COLO668 (cell line): ENCODE measurements around the gene FPR2.

Experiments used
- DNase-seq: peaks from one replicate; lab custom pipeline; 2025; ENCODE audit not compliant: unreplicated experiment; lab: John Stamatoyannopoulos, UW

The FPR2 gene

DNA sequence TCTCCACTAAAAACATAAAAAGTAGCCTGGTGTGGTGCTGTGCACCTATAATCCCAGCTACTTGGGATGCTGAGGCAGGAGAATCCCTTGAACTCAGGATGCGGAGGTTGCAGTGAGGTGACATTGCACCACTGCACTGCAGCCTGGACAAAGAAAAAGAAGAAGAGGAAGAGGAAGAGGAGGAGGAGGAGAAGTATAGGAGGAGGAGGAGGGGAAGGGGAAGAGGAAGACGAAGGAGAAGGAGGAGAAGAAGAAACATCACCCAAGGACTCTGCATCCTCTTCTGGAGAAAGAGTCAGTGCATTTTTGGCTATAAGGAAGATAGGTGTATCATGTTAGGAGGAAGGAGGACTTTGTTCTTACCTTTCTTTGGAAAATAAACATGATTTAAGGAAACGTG, 21.0 kb downstream of the FPR2 start:
- DNase-seq: no peak

DNA sequence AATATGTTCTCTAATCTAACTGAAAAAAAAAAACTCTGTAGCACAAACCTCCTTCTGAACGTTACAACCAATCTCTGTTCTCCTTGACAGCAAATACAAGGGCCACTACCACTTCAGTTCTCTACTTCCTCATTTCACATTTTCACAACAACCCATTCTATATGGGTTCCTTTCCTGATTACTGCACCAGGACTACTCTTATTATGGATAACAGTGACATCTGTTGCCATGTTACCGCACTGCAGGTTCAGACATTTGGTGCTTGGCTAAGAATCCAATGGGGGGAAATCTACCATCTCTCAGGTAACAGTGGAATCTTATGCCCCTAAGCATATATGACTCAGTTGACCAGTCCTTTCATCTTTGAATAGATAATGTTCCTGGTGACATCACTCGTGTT, 22.4 kb downstream of the FPR2 start:
- DNase-seq: no peak

DNA sequence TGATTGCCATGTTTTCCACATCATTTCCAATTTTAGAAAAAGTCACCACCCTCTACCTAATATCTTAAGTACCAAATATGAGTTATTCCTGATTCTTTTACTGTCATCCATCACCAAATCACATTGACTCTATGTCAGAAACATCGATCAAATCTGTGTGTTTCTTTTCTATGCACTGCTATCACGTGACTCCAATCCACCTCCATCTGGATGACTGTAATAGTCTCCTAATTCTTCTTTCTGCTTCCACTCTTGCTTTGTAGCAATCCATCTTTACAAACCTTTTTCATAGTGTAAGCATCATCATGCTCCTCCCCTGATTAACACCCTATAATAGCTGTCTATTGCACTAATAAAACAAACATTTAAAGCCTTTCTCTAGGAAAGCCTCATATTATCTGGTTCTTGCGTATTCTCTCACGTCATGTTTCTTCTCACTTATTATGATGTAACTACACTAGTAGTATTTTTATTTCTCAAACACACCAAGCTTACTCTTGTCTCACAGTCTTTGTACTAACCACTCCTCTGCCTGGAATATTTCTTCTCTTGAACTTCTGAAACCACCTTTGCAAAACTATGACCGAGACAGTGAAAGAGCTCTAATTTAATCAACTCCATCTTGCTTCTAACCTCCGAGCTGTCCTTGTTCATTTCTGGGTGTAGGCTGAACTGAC, 23.3 kb downstream of the FPR2 start:
- no peak for DNase-seq

DNA sequence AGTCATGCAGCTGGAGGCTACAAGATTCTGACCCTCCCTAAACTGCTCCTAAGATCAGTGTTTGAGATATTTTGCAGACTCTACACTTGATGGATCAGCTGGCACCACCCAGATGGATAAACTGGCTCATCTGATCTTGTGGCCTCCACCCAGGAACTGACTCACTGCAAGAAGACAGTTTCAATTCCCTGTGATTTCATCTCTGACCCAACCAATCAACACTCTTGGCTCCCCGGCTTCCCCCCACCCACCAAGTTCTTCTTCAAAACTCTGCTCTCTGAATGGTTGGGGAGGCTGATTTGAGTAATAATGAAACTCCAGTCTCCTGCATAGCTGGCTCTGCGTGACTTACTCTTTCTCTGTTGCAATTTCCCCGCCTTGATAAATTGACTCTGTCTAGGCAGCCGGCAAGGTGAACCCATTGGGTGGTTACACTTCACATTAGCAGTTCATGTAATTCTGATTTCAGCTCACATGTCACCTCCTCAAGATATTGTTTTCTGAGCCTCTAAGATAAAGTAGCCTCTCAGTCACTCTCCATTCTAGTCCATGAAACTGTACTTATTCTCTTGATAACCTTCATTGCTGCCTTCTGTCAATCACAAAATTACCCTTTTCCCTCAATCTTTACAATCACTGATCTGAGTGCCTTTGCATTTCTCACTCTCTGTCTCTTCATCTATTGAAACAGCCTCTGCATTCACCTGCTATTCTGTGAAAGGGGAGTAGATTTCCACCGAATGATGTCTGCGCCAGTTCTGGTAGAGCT, 24.1 kb downstream of the FPR2 start:
- no peak for DNase-seq

DNA sequence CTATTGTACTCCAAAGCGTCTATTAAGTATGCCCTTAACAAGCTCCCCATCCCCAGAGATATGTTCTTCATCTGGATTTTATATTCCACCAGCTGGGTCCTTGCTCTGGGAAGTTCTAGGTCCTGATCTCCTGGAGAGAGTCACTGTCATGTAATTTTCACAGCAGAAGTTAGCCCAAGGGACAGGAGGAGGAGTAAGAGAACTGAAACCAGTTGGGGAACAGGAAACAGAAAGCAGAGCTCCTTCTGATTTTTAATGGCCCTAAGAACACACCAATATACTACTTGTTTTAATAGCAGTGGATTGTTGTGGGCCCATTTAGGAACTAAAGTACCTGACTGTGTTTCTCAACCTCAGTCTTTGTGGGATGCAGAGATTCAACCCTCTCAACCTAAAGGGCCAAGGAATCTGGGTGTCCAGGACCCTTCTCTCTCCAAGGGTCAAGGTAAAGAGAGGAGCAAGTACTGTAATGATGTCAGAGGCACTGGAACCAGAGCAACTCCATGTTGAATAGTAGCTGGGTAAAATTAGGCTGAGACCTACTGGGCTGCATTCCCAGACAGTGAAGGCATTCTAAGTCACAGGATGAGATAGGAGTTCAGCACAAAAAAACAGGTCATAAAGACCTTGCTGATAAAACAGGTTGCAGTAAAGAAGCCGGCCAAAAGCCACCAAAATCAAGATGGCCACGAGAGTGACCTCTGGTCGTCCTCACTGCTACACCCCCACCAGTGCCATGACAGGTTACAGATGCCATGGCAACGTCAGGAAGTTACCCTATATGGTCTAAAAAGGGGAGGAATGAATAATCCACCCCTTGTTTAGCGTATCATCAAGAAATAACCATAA, 25.9 kb downstream of the FPR2 start:
- DNase-seq: no peak

DNA sequence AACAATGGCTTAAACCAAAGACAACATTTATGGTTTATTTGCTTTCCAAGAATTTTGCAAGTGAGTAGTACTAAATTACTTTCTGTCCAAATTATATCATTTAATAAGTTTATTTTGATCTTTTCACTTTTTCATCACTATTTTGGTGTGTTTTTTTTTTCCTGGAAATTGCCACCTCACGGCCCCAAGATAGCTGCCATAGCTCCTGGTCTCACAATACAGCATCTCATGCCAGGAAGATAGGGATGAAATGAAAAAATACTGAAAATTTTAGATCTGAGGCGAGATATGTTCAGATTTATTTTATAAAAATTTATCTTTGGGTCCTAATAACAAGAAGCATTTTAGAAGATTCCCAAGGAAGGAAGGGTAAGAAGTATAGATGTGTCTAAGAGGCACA, 27.0 kb downstream of the FPR2 start:
- no peak for DNase-seq

DNA sequence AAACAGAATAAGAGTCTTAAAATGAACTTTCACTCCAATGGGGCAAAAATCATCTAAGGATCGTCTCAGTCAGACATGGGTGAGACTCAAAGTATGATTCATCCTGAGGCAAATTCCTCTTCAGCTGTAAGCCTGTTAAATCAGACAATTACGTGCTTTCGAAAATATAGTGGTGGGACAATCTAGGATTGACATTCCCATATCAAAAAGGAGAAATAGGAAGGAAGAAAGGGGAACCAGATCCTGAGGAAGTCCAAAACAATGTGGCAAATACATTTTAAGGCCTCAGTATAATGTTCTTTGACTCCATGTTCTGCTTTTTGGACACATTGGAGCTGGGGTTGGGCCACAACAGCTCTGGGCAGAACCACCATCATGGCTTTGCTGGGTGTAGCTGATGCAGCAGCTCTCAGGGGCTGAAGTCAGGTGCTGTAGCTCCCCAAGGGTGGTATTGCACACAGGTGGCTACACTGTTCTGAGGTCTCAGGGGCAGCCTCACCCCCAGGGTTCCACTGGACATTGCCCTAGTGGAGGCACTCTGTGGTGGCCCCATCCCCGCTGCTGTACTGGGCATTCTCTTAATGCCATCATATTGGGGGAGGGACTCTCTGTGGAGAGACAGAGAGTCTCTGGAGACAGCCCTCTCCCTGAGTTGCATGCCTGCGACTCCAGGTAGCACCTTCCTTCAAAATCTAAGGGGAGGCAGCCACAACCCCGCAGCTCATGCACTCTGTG, 28.2 kb downstream of the FPR2 start:
- no peak for DNase-seq

DNA sequence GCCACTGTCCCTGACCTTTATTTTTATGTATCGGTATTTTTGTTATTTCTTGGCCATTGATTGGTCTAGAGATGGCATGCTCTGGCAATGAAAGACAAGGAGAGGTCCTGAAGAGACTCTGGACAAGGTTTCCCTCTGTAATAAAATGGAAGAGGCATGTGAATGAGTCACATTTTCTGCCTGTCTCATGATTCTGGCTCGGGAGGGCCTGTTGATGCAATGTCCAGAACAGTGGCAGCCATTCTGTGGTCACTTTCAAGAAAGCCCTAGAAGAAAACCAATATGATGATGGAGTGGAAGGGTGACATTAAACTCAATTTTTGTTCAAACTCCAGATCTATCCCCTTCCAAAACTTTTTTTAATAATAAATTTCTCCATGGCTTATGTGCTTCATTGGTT, 32.0 kb downstream of the FPR2 start:
- DNase-seq: no peak

DNA sequence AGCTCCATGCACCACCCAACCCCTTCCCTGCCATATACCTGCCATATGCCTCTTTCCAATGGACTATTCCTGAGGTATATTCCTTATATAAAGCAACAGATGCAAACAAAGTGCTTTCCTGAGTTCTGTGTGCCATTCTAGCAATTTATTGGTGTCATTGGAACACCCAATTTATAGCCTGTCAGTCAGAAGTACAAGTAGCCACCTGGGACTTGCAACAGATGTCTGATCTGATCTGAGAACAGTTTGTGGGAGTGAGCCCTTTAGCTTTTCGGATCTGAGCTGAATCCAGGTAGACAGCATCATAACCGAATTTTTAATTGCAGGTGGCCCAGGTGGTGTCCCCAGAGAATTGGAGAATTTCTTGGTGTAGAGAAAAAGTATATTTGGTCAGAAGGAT, 33.0 kb downstream of the FPR2 start:
- DNase-seq: no peak

DNA sequence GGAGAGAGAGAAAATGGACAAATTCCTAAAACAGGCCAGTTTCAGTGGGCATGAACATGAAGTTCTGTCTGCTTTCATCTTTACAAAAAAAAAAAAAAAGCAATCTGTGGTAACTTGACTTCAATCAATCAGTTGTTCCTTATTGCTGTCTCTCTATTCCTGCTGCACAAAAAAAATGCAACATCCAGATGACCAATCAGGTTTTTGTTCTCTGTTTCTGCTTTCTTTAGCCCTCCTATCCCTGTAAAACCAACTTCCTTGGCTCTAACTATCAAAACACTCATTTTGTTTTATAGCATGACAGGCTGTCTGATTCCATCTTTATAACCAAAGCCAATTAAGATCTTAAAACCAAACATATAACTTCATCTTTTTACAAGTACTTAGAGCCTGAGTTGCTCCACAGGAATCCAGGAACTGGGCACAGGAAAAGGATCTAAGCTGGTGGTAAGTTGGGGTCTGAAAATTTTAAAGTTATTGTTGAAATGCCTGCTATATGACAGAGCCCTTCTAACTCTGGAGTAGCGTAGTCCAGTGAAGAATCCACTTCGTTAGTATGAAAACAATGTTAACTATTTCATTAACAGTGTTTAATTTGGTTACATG, 34.0 kb downstream of the FPR2 start, which contains the start of gene FPR3:
Gene FPR3 (plus strand): TSS at position 273 of the 606 bp plus-strand sequence. CDS start 28,592 bp downstream, outside the sequence.
- no peak for DNase-seq

DNA sequence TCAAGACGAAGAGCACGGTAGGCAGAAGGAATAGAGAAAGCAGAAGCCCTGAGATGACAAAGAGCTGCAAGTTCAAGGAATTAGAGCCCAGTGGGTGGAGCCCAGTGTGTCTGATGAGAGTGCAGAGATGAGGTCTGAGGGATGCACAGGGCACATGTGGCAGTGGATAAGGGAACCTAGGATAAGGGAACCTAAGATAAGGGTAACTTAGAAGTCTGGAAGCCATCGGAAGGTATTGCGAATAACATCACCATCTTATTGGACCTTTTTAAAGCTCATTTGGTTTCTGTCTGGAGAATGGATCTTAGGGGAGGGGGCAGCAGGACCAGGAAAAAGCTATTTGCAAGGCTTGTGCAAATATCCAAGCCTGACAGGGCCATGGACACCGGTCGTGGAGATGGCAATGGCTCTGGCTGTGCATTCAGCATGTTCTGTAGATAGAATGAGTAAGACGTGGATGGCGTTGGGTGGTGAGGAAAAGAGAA, 35.3 kb downstream of the FPR2 start:
- DNase-seq: no peak

DNA sequence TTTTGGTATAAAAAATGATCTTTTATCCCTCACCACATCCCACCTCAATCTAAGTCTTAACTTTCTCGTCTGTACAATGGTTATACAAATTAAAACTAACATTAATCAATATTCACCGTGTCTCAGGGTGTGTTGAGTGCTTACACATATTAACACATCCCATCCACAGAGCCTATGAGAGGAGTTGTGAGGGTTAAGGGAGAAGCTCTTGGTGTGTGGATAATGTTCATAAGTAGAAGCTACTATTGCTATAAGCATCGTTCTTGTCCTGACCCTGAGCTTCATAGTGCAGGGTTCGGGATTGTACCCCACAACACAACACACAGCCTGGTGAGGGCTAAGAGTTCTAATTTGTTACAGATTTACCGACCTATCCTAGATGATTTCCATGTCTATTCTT, 36.5 kb downstream of the FPR2 start:
- DNase-seq: no peak

DNA sequence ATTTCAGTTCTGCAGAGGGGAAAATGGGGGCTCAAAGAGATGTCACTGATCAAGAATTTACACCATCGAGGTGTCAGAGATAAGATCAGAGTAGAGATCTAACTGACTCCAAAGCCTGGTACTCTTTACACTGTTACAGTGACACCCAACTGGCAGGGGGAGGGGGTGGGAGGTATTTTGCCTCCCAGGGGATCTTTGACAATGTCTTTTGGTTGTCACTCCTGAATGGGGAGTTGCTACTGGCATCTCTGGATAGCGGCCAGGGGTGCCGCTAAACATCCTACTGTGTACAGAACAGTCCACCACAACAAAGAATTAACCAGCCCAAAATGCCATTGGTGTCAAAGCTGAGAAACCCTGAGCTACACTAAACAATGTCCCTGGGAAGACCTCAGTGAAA, 37.1 kb downstream of the FPR2 start:
- no peak for DNase-seq

DNA sequence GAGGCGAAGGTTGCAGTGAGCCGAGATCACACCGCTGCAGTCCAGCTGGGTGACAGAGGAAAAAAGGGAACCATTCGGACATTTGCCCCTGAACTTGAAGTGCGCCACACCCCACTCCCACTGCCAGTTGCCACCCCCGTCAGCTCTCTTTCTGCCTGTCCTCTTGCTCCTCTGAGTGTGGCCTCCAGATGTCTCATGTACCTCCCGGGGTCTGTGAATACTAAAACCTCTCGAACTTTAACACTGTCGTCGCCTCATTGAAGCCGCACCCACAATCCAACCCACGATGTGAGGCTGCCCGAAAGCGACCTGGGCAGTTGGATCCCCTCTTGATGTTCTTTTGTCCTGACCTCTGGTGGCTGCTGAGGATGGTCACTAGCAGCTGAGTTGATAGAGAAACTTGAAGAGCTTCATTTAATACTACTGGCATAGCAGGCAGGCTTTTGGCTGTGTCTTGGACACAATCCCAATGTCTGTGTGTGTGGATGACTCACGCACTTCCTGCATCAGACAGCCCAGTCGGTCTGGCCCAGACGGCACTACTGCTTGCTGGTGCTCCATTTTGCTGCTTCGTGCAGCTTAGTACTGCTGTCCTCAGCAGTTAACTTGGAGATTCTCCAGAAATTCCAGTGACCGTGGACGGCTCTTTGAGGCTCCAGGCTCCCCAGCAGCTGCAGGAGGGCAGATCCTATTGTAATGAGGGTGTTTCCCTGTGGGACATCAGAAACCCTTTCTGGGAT, 38.2 kb downstream of the FPR2 start:
- no peak for DNase-seq

DNA sequence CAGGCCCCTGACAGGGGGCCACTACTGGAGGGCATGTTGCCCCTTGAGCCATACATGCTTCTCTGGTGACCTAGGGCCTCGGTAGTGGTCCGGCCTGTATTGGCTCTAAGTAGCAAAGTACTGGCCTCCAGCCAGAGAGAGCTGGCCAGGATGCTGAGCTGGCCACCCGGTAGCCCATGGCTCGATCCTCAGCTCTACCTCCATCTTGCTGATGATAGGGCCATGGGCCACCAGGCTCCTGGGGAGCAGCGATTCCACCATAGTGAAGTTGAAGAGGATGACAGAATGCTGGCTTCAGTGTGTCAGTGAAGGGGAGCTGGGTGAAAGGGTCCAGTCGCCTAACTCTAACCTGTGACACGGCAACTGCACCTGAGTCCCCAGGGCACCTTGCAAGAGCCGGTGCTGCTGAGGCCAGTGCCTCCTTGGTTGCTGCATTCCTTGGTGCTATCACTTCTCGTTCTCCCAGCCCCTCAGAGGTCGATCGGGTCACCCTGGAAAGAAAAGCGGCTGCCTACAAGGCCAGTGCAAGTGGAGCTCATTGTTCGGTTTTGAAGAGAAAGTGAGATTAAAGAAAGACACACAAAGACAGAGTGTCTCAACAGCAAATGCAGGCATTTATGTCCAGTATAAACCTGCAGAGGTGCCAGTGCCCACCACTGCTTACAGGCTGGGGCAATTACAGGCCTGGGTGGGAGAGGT, 38.9 kb downstream of the FPR2 start:
- DNase-seq: no peak

DNA sequence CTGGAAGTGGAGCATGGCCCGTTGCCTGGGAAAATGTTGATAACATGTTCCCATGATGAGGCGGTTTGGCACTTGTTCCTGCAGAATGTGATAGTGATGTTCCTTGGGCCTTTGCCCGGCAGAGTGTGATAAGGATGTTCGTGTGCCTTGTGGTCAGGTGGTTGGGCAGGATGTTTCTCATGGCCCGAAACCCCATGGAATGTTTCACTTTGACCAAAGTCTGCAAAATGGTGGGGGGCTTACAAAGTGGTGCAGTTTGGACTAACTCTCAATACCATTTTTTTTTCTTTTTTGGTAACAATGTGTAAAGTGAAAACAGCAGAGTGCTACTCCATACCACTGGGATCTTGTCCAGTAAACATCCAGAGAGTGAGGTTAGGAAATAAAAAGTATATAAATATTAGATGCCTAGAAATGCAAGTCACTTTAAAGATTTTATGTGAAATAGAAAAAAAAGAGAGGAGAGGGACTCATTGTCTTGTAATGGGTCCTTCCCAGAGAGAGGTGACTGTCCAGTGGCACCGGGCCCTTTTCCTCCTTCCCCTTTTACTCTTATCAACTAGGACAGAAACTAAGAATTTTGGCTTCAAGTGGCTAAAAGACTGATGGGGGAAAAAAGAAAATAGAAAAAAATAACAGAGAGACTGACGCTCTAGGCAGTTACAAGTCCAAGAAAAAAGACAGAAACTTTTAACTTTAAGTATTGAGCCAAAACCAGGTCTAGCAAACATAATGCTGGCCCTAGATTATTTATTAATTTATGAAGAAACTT, 39.7 kb downstream of the FPR2 start:
- DNase-seq: no peak

DNA sequence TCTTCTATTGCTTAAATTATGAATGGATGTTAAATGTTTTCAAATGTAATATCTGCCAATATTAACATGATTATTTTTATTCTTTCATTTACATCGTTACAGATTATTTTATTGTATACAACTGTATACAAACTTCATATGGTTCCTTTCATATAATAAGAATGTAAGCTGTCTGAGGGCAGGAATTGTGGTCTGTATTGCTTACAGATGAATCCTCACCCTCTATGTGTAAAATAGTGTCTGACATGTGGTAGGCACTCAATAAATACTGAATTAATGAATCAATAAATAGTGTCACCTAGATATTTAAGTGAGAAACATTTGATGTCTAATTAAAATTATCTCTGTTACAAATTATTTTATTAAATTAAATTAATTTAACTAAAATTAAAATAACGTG, 41.8 kb downstream of the FPR2 start:
- no peak for DNase-seq

DNA sequence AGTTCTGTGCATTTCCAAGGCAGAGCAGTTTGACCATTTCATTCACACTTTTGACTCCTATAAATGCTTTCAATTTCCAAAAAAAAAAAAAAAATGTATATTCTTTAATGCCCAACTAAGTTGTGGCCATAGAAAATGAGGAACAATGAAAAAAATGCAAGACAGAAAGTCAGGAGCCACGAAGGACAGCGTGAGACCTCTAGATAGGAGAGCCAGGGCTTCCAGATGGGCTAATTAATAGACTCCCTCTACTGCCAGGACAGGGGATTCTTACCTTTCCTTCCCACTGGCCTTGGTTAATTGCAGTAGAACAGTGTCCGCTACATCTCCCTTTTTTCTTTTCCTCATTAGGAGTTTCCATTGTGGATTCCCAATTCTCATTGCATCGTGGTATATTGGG, 42.5 kb downstream of the FPR2 start:
- DNase-seq: no peak

DNA sequence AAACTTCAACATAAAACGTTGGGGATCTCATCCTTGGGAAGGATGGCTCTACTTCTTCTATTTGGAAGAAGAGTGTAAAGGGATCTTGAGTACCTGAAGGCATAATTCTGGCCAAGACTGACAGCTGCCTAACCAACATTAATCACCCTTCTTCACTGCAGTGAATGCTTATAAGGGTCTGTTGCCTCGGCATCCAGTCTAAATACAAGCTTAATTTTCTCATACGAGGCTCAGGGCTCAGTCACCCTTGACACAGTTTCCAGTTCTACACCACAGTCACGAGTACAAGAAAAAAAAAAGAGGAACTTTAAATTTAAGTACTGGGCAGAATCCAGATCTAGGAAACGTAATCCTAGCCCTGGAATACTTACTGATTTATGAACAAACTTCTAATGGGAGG, 43.0 kb downstream of the FPR2 start:
- no peak for DNase-seq
